DND-41 (cell line): ENCODE data around the gene DLG2.

Source experiments
- EZH2 ChIP-seq: IDR thresholded peaks from 3 replicates; pipeline ENCODE4 v1.6.1; 2012; ENCODE audit warnings: borderline replicate concordance, low read depth, mild to moderate bottlenecking, moderate library complexity, low read length, inconsistent platforms; ENCODE audit not compliant: severe bottlenecking
- TF ChIP-seq, protein P1 (sequence below): IDR thresholded peaks from 2 replicates; pipeline ENCODE4 v1.5.1; 2012; ENCODE audit warnings: borderline replicate concordance, low read length, moderate library complexity, mild to moderate bottlenecking; ENCODE audit not compliant: poor library complexity, severe bottlenecking; ENCODE audit errors: extremely low read depth

DNA sequence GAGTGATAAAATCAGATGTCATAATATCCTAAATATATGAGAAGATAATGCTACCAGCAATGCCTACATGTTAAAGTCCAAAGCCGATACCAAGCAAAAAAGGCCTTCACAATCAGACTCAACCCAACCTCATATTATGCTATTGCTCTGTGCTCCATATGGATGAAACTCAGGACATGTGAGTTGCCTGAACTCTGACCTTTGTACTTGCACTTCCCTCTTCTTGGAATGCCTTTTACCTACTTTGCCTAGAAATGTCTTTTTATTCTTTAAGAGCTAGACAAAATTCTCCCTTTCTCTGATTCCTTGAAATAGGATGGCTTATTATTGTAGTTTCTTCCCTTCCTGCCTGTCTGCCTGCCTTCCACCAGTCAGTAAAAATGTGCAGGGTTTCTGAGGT is 1386.3 kb downstream of the DLG2 start:
- TF ChIP-seq, protein P1, sequence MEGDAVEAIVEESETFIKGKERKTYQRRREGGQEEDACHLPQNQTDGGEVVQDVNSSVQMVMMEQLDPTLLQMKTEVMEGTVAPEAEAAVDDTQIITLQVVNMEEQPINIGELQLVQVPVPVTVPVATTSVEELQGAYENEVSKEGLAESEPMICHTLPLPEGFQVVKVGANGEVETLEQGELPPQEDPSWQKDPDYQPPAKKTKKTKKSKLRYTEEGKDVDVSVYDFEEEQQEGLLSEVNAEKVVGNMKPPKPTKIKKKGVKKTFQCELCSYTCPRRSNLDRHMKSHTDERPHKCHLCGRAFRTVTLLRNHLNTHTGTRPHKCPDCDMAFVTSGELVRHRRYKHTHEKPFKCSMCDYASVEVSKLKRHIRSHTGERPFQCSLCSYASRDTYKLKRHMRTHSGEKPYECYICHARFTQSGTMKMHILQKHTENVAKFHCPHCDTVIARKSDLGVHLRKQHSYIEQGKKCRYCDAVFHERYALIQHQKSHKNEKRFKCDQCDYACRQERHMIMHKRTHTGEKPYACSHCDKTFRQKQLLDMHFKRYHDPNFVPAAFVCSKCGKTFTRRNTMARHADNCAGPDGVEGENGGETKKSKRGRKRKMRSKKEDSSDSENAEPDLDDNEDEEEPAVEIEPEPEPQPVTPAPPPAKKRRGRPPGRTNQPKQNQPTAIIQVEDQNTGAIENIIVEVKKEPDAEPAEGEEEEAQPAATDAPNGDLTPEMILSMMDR, result no peak
- TF ChIP-seq EZH2, result no peak
